GM12874 (cell line): ENCODE data around the gene PDE7B.

Experiments
- TF ChIP-seq, protein P1 (sequence below): IDR thresholded peaks from 2 replicates; pipeline ENCODE4 v1.5.1; 2011; ENCODE audit warnings: low read depth, mild to moderate bottlenecking, control low read depth, low read length, moderate library complexity; ENCODE audit not compliant: insufficient read depth

Gene PDE7B

GRCh38 chr6:136146130-136146529, 294.6 kb downstream of the PDE7B start:
- TF ChIP-seq, protein P1, sequence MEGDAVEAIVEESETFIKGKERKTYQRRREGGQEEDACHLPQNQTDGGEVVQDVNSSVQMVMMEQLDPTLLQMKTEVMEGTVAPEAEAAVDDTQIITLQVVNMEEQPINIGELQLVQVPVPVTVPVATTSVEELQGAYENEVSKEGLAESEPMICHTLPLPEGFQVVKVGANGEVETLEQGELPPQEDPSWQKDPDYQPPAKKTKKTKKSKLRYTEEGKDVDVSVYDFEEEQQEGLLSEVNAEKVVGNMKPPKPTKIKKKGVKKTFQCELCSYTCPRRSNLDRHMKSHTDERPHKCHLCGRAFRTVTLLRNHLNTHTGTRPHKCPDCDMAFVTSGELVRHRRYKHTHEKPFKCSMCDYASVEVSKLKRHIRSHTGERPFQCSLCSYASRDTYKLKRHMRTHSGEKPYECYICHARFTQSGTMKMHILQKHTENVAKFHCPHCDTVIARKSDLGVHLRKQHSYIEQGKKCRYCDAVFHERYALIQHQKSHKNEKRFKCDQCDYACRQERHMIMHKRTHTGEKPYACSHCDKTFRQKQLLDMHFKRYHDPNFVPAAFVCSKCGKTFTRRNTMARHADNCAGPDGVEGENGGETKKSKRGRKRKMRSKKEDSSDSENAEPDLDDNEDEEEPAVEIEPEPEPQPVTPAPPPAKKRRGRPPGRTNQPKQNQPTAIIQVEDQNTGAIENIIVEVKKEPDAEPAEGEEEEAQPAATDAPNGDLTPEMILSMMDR: no peak

DNA sequence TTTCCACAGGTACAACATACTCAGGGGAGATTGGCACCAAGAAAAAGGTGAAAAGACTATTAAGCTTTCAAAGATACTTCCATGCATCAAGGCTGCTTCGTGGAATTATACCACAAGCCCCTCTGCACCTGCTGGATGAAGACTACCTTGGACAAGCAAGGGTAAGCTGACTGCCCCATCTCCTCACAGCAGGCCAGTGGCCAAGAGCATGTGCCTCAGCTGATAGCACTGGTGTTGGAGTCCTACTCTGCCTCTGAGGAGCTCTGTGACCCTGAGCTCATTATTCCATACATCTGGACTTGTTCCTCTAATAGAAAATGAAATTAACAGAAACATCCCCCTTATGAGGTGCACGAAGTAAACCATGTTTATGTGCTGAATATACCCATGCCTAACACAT, 295.8 kb downstream of the PDE7B start:
- TF ChIP-seq, protein P1: no peak

GRCh38 chr6:136148051-136148450, 296.6 kb downstream of the PDE7B start:
- TF ChIP-seq, protein P1: no peak

DNA sequence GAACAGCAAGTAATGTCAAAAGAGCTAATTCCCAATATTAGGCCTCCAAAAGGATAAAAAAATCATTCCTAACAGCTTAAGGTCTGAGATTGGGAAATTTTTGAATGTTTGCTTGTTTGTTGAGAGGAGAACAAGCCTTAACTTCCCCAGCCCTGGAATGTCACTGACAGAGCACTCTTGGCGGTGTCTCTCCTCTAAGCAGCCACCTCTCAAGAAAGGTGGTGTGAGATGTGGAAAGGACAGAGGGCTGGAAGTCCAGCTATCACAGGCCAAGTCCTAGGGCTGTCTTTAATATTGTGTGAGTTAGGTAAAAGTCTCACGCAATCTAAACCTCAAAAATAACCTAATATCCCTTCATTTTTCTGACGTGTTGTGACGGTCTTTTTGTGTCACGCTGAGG, 297.0 kb downstream of the PDE7B start:
- TF ChIP-seq, protein P1: no peak

- TF ChIP-seq, protein P1: no peak
Observed at GRCh38 chr6:136149311-136149710, 297.8 kb downstream of the PDE7B start.

GRCh38 chr6:136150961-136151360, 299.5 kb downstream of the PDE7B start:
- TF ChIP-seq, protein P1: no peak

GRCh38 chr6:136153707-136154375, 302.3 kb downstream of the PDE7B start:
- TF ChIP-seq, protein P1: no peak
